GM12878 (cell line): Measurements from ENCODE around the gene ANKRD11. TPM values are rescaled to one million over a fixed set of nuclear protein-coding genes. Genes with fewer than 3 reads are reported as not detected.

Experiments used
- ATAC-seq: fragments of 200-7000 bp; cut with Tn5 transposase; 3 replicates; pipeline ENCODE4 v1.9.1; 2020; ENCODE audit warnings: mild to moderate bottlenecking, moderate library complexity
- BruUV-seq: library from RNA; stranded (reverse); fragments of 400-500 nt; replicated peaks from 2 replicates; lab custom pipeline; 2021; lab: Mats Ljungman, UMichigan
- CTCF ChIA-PET: fragments of 300-600 bp; sonication (Branson Sonifier 250); formaldehyde crosslinking; extraction: SDS; loops from one replicate; lab custom pipeline; 2021; ENCODE audit warnings: inconsistent platforms; lab: Yijun Ruan, JAX
- POLR2A ChIA-PET: fragments of 350-600 bp; formaldehyde crosslinking; extraction: SDS; loops from one replicate; lab custom pipeline; 2021; ENCODE audit warnings: inconsistent platforms; lab: Charles Lee
- RAD21 ChIA-PET: fragments of 300-600 bp; sonication (Branson Sonifier 250); formaldehyde crosslinking; loops from one replicate; lab custom pipeline; 2023; ENCODE audit warnings: antibody characterized with exemption; ENCODE audit not compliant: unreplicated experiment; lab: Charles Lee
- SMC1A ChIA-PET: fragments of 300-600 bp; sonication (Branson Sonifier 250); formaldehyde crosslinking; loops from one replicate; lab custom pipeline; 2023; ENCODE audit not compliant: unreplicated experiment, uncharacterized antibody; lab: Charles Lee
- DNase-seq: peaks from one replicate; pipeline ENCODE4 v3.0.0-alpha.2; 2011; ENCODE audit warnings: low read depth, low spot score
- FAIRE-seq: peaks from 3 replicates; lab custom pipeline; 2011; peaks lifted over from hg19 to GRCh38; lab: Jason Lieb, UNC
- H2AFZ ChIP-seq: 2 replicates; pipeline ENCODE4 v1.6.0; 2011; ENCODE audit warnings: low read depth, low read length, control low read depth; ENCODE audit not compliant: control insufficient read depth
- H3K27ac ChIP-seq: 2 replicates; pipeline ENCODE4 v1.5.1; 2011; ENCODE audit warnings: control low read depth; ENCODE audit not compliant: control insufficient read depth, insufficient read depth
- H3K27me3 ChIP-seq, 2 experiments: replicated peaks in 1 of 2; 2 replicates each; pipeline versions ENCODE4 v1.6.0 to v1.6.1; 2011; ENCODE audit warnings: low read length in 1 of 2; ENCODE audit not compliant: control insufficient read depth in 2 of 2, insufficient read depth in 2 of 2
- H3K36me3 ChIP-seq, 2 experiments: 2 replicates each; pipeline ENCODE4 v1.5.1; 2011; ENCODE audit warnings: low read length in 1 of 2; ENCODE audit not compliant: control insufficient read depth in 2 of 2, insufficient read depth in 2 of 2
- H3K4me1 ChIP-seq: 2 replicates; pipeline ENCODE4 v1.6.1; 2011; ENCODE audit warnings: mild to moderate bottlenecking, low read length, moderate library complexity, mixed read lengths; ENCODE audit not compliant: control insufficient read depth, insufficient read depth
- H3K4me2 ChIP-seq: 2 replicates; pipeline ENCODE4 v1.6.0; 2011; ENCODE audit warnings: control low read depth; ENCODE audit not compliant: control insufficient read depth, insufficient read depth
- H3K4me3 ChIP-seq: fragments of 200-600 bp; sonication (generic); 2 replicates; pipeline ENCODE4 v1.5.1; 2016
- H3K79me2 ChIP-seq: 2 replicates; pipeline ENCODE4 v1.6.0; 2011; ENCODE audit warnings: low read length; ENCODE audit not compliant: control insufficient read depth, insufficient read depth
- H3K9ac ChIP-seq: 2 replicates; pipeline ENCODE4 v1.8.0; 2011; ENCODE audit warnings: low read length, control low read depth, mixed read lengths; ENCODE audit not compliant: control insufficient read depth, insufficient read depth
- H3K9me3 ChIP-seq: replicated peaks from 3 replicates; pipeline ENCODE4 v1.5.1; 2011; ENCODE audit warnings: mild to moderate bottlenecking, low read length; ENCODE audit not compliant: control insufficient read depth, insufficient read depth
- H4K20me1 ChIP-seq: 2 replicates; pipeline ENCODE4 v1.6.0; 2011; ENCODE audit not compliant: control insufficient read depth, insufficient read depth
- ETV6 ChIP-seq, 2 experiments: fragments of 450-650 bp in 1 of 2; IDR thresholded peaks in 1 of 2; conservative IDR thresholded peaks in 1 of 2; 2 replicates each; pipeline ENCODE4 v1.6.1; 2014; ENCODE audit warnings: antibody characterized with exemption in 1 of 2, borderline replicate concordance in 1 of 2, low read depth in 1 of 2, mild to moderate bottlenecking in 1 of 2, moderate library complexity in 1 of 2
- FOXK2 ChIP-seq: fragments of 450-650 bp; IDR thresholded peaks from 2 replicates; pipeline ENCODE4 v1.6.1; 2017; ENCODE audit warnings: mild to moderate bottlenecking, moderate library complexity
- JUNB ChIP-seq: IDR thresholded peaks from 2 replicates; pipeline ENCODE4 v1.6.1; 2016; ENCODE audit warnings: antibody characterized with exemption, mild to moderate bottlenecking
- TAF1 ChIP-seq: IDR thresholded peaks from 2 replicates; pipeline ENCODE4 v1.6.1; 2011; ENCODE audit warnings: mild to moderate bottlenecking, low read depth, low read length, borderline replicate concordance
- ZNF622 ChIP-seq: fragments of 450-650 bp; IDR thresholded peaks from 2 replicates; pipeline ENCODE4 v1.6.1; 2017; ENCODE audit warnings: mild to moderate bottlenecking, inconsistent platforms
- WGBS: methylation state at CpG from one replicate; pipeline ENCODE4 v1.1.6; 2016; ENCODE audit warnings: low lambda C conversion rate; ENCODE audit not compliant: insufficient replicate concordance, insufficient coverage; ENCODE audit errors: missing lambda C conversion rate; 5-methylcytosine and 5-hydroxymethylcytosine counted together
- in situ Hi-C: fragments of 300-500 bp; cut with MboI; formaldehyde crosslinking; loops from 9 replicates; pipeline ENCODE4 v1.14.3; 2018; ENCODE audit warnings: mixed read lengths
- intact Hi-C: fragments of 100-400 bp; cut with micrococcal nuclease; formaldehyde crosslinking; loops from one replicate; pipeline ENCODE4 v1.14.2; 2022; ENCODE audit not compliant: unreplicated experiment
- polyA plus RNA-seq, 11 experiments: library from polyadenylated mRNA; depleted of rRNA in 4 of 11; unstranded in 6 of 11; stranded (reverse) in 5 of 11; fragments of >200 nt; fragmentation: Nextera tagmentation in 4 of 11; fragmentation: Illumina TruSeq in 1 of 11; extraction: Ambion mirVana in 4 of 11; extraction: Trizol in 1 of 11; gene quantifications; 1 replicate in 1 of 11; 2 replicates in 10 of 11; pipeline versions ENCODE4 v1.2.1 to v1.2.3, GENCODE V29; 2011 to 2016; ENCODE audit warnings: inconsistent platforms in 2 of 11, missing spikeins in 2 of 11, low read depth in 1 of 11
- total RNA-seq, 4 experiments: library from RNA; depleted of rRNA in 3 of 4; stranded (reverse); fragments of >200 nt in 3 of 4; fragmentation: Illumina TruSeq in 1 of 4; extraction: Trizol in 1 of 4; gene quantifications; 2 replicates each; pipeline versions ENCODE4 v1.2.1 to v1.2.3, GENCODE V29; 2013 to 2021
- TF ChIP-seq, protein P1 (sequence below): IDR thresholded peaks from 2 replicates; pipeline ENCODE4 v1.6.1; 2011; ENCODE audit warnings: borderline replicate concordance, low read depth, mild to moderate bottlenecking, moderate library complexity, low read length; ENCODE audit not compliant: insufficient read depth, poor library complexity, severe bottlenecking
- TF ChIP-seq, protein P2 (sequence below): fragments of 450-650 bp; conservative IDR thresholded peaks from 2 replicates; pipeline ENCODE4 v1.6.1; 2017; ENCODE audit warnings: mild to moderate bottlenecking, moderate library complexity
- TF ChIP-seq, protein P3 (sequence below): fragments of 450-650 bp; IDR thresholded peaks from 2 replicates; pipeline ENCODE4 v1.6.1; 2017; ENCODE audit warnings: borderline replicate concordance

The ANKRD11 gene
- total and polyA plus RNA-seq, 10 of the 15 experiments (the other 5 are each of a cell fraction or from before 2014, with no cell fraction given) = 5.1 to 103 (median 27.4) TPM

DNA sequence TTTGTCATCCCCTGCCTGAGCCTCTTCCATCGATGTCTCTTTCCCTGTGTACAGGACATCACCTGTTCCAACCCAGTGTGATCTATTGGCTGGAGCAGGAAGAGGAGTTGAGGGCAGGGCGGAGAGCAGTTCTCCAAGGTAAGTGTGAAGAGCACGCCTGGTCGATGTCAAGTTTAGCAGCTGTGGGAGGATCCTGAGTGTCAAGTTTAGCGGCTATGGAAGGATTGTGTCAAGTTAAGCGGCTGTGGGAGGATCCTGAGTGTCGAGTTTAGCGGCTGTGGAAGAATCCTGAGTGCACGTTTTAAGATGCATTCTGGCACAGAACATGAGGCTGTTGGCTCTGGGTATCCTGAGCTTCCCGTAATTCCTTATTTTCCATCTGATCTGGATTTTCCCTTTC lies 265.7 kb downstream of the ANKRD11 start:
- in situ Hi-C loops (no loop called here), intact Hi-C loops (no loop called here)
- no TSS peak for BruUV-seq
- ATAC-seq (no peak), DNase-seq (no peak), FAIRE-seq (no peak)
- H3K27me3 ChIP-seq = no peaks in the 10 kb centered on the region
- RAD21 ChIA-PET = no interaction called here
- WGBS = 93% methylated on average over 10 of the region's 10 CpGs
- H3K79me2 ChIP-seq = no peaks in the 10 kb centered on the region
- no peaks in the 10 kb centered on the region for H4K20me1 ChIP-seq
- H3K4me3 ChIP-seq = no peak overlapping the region
- H3K4me2 ChIP-seq = no peak overlapping the region
- H2AFZ ChIP-seq = no peak overlapping the region
- peaks cover 19% of the 10 kb centered on the region for H3K9me3 ChIP-seq
- no peaks in the 10 kb centered on the region for H3K4me1 ChIP-seq
- TF ChIP-seq, protein P1, sequence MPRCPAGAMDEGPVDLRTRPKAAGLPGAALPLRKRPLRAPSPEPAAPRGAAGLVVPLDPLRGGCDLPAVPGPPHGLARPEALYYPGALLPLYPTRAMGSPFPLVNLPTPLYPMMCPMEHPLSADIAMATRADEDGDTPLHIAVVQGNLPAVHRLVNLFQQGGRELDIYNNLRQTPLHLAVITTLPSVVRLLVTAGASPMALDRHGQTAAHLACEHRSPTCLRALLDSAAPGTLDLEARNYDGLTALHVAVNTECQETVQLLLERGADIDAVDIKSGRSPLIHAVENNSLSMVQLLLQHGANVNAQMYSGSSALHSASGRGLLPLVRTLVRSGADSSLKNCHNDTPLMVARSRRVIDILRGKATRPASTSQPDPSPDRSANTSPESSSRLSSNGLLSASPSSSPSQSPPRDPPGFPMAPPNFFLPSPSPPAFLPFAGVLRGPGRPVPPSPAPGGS = peak; percentile 13
- TF ChIP-seq TAF1 = no peak
- H3K9ac ChIP-seq = no peak overlapping the region
- SMC1A ChIA-PET = no interaction called here
- H3K27ac ChIP-seq = no peak overlapping the region
- CTCF ChIA-PET = no interaction called here
- H3K36me3 ChIP-seq = peaks cover 9 to 29% of the 10 kb centered on the region in 2 experiments
- POLR2A ChIA-PET = no interaction called here

DNA sequence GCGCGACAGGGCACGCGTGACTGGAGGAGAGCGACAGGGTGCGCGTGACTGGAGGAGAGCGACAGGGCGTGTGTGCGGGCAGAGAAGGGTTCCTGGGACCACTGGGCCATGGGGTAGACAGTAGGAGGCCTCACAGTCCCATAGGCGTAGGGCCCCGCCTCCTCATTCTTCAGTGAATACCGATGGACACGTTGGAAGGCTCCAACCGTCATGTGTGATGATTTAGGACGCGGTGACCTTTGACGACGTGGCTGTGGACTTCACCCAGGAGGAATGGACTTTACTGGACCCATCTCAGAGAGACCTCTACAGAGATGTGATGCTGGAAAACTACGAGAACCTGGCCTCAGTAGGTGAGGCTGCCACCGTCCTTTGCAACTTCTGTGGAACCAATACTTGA lies 267.4 kb downstream of the ANKRD11 start:
- no peak overlapping the region for H3K4me2 ChIP-seq
- no peak overlapping the region for H3K27ac ChIP-seq
- no peaks in the 10 kb centered on the region; the same call in 1 of the 2 replicates for H3K4me1 ChIP-seq
- H3K9ac ChIP-seq = no peak overlapping the region
- peaks cover 3% of the 10 kb centered on the region for H3K79me2 ChIP-seq
- ATAC-seq = no peak
- ChIA-PET SMC1A (no interaction called here), POLR2A (no interaction called here), RAD21 (no interaction called here), CTCF (no interaction called here)
- H3K9me3 ChIP-seq = peaks cover 15% of the 10 kb centered on the region
- in situ Hi-C loops (no loop called here), intact Hi-C loops (no loop called here)
- H2AFZ ChIP-seq = no peak overlapping the region
- 93% methylated on average over 21 of the region's 21 CpGs for WGBS
- no peaks in the 10 kb centered on the region for H3K27me3 ChIP-seq
- no peak overlapping the region for H3K4me3 ChIP-seq
- TF ChIP-seq, protein P2, sequence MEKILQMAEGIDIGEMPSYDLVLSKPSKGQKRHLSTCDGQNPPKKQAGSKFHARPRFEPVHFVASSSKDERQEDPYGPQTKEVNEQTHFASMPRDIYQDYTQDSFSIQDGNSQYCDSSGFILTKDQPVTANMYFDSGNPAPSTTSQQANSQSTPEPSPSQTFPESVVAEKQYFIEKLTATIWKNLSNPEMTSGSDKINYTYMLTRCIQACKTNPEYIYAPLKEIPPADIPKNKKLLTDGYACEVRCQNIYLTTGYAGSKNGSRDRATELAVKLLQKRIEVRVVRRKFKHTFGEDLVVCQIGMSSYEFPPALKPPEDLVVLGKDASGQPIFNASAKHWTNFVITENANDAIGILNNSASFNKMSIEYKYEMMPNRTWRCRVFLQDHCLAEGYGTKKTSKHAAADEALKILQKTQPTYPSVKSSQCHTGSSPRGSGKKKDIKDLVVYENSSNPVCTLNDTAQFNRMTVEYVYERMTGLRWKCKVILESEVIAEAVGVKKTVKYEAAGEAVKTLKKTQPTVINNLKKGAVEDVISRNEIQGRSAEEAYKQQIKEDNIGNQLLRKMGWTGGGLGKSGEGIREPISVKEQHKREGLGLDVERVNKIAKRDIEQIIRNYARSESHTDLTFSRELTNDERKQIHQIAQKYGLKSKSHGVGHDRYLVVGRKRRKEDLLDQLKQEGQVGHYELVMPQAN = no peak
- TF ChIP-seq ETV6 (conservative IDR thresholded peaks at IDR 0.05 in 1 of 2, IDR thresholded peaks at IDR 0.05 in 1 of 2; ENCODE audit: borderline replicate concordance in 1 of 2, low read depth in 1 of 2) (no peak), JUNB (no peak), ZNF622 (no peak), FOXK2 (no peak)
- TF ChIP-seq, protein P3, sequence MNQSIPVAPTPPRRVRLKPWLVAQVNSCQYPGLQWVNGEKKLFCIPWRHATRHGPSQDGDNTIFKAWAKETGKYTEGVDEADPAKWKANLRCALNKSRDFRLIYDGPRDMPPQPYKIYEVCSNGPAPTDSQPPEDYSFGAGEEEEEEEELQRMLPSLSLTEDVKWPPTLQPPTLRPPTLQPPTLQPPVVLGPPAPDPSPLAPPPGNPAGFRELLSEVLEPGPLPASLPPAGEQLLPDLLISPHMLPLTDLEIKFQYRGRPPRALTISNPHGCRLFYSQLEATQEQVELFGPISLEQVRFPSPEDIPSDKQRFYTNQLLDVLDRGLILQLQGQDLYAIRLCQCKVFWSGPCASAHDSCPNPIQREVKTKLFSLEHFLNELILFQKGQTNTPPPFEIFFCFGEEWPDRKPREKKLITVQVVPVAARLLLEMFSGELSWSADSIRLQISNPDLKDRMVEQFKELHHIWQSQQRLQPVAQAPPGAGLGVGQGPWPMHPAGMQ = no peak
- peaks cover 9 to 29% of the 10 kb centered on the region in 2 experiments for H3K36me3 ChIP-seq
- H4K20me1 ChIP-seq = no peaks in the 10 kb centered on the region
- BruUV-seq = no TSS peak
- DNase-seq = no peak
- FAIRE-seq = no peak
